ES-I3 (cell line): Measurements from ENCODE around the gene PARD3B.

Source experiments
- H3K36me3 ChIP-seq: 2 replicates; pipeline ENCODE4 v1.6.1; 2013; ENCODE audit warnings: mild to moderate bottlenecking, low read length, control low read depth, moderate library complexity; ENCODE audit not compliant: insufficient read depth
- H3K4me1 ChIP-seq: 2 replicates; pipeline ENCODE4 v1.6.1; 2013; ENCODE audit warnings: mild to moderate bottlenecking, control low read depth, low read length; ENCODE audit not compliant: insufficient read depth
- H3K9ac ChIP-seq: 2 replicates; pipeline ENCODE4 v1.6.1; 2013; ENCODE audit warnings: low read depth, mild to moderate bottlenecking, low read length, moderate library complexity
- H3K9me3 ChIP-seq: 2 replicates; pipeline ENCODE4 v1.6.1; 2013; ENCODE audit warnings: mild to moderate bottlenecking, low read length, moderate library complexity; ENCODE audit not compliant: control insufficient read depth, insufficient read depth

Gene PARD3B

GRCh38 chr2:204591225-204591624 is 46.0 kb downstream of the PARD3B start:
- H3K9ac ChIP-seq = no peak overlapping the region
- H3K36me3 ChIP-seq = no peaks in the 10 kb centered on the region
- no peaks in the 10 kb centered on the region for H3K9me3 ChIP-seq
- H3K4me1 ChIP-seq = no peaks in the 10 kb centered on the region

GRCh38 chr2:204604061-204604460 is 58.8 kb downstream of the PARD3B start:
- H3K36me3 ChIP-seq = no peaks in the 10 kb centered on the region
- no peaks in the 10 kb centered on the region for H3K9me3 ChIP-seq
- H3K4me1 ChIP-seq = no peaks in the 10 kb centered on the region; the same call in 1 of the 2 replicates
- H3K9ac ChIP-seq = no peak overlapping the region

- Histone ChIP-seq H3K9ac (no peak overlapping the region), H3K4me1 (no peaks in the 10 kb centered on the region), H3K36me3 (no peaks in the 10 kb centered on the region), H3K9me3 (no peaks in the 10 kb centered on the region)
Observed at GRCh38 chr2:204608237-204608939, 63.1 kb downstream of the PARD3B start.

GRCh38 chr2:204611017-204611631 is 65.8 kb downstream of the PARD3B start:
- Histone ChIP-seq H3K4me1 (no peaks in the 10 kb centered on the region), H3K9ac (no peak overlapping the region), H3K9me3 (peaks cover 6% of the 10 kb centered on the region), H3K36me3 (no peaks in the 10 kb centered on the region)

- peaks cover 6% of the 10 kb centered on the region for H3K9me3 ChIP-seq
- no peaks in the 10 kb centered on the region for H3K4me1 ChIP-seq
- no peaks in the 10 kb centered on the region; the same call in 1 of the 2 replicates for H3K36me3 ChIP-seq
- H3K9ac ChIP-seq = no peak overlapping the region
Observed at GRCh38 chr2:204611764-204612163, 66.5 kb downstream of the PARD3B start.

- no peaks in the 10 kb centered on the region for H3K4me1 ChIP-seq
- H3K36me3 ChIP-seq = no peaks in the 10 kb centered on the region; the same call in 1 of the 2 replicates
Observed at GRCh38 chr2:204613635-204614034, 68.4 kb downstream of the PARD3B start.

GRCh38 chr2:204615456-204615855 is 70.2 kb downstream of the PARD3B start:
- no peaks in the 10 kb centered on the region for H3K4me1 ChIP-seq
- H3K36me3 ChIP-seq = no peaks in the 10 kb centered on the region; the same call in 1 of the 2 replicates

More at GRCh38 chr2:204613635-204614034, 68.4 kb downstream of the PARD3B start:
- no peak overlapping the region for H3K9ac ChIP-seq
- peaks cover 6% of the 10 kb centered on the region for H3K9me3 ChIP-seq

GRCh38 chr2:204625135-204625534 is 79.9 kb downstream of the PARD3B start:
- Histone ChIP-seq H3K9ac (no peak overlapping the region), H3K36me3 (no peaks in the 10 kb centered on the region), H3K9me3 (no peaks in the 10 kb centered on the region), H3K4me1 (no peaks in the 10 kb centered on the region)

More at GRCh38 chr2:204615456-204615855, 70.2 kb downstream of the PARD3B start:
- H3K9ac ChIP-seq = no peak overlapping the region
- H3K9me3 ChIP-seq = peaks cover 6% of the 10 kb centered on the region

- H3K4me1 ChIP-seq = no peaks in the 10 kb centered on the region
- no peak overlapping the region for H3K9ac ChIP-seq
- no peaks in the 10 kb centered on the region for H3K9me3 ChIP-seq
- H3K36me3 ChIP-seq = no peaks in the 10 kb centered on the region
Observed at GRCh38 chr2:204628926-204629712, 83.8 kb downstream of the PARD3B start.

- Histone ChIP-seq H3K4me1 (no peaks in the 10 kb centered on the region), H3K9me3 (no peaks in the 10 kb centered on the region), H3K9ac (no peak overlapping the region), H3K36me3 (no peaks in the 10 kb centered on the region)
Observed at GRCh38 chr2:204632410-204632809, 87.1 kb downstream of the PARD3B start.

- Histone ChIP-seq H3K9ac (no peak overlapping the region), H3K9me3 (no peaks in the 10 kb centered on the region)
Observed at GRCh38 chr2:204634564-204634963, 89.3 kb downstream of the PARD3B start.

GRCh38 chr2:204635478-204635877 is 90.2 kb downstream of the PARD3B start:
- H3K9ac ChIP-seq = no peak overlapping the region
- H3K36me3 ChIP-seq = no peaks in the 10 kb centered on the region
- no peaks in the 10 kb centered on the region for H3K4me1 ChIP-seq
- no peaks in the 10 kb centered on the region for H3K9me3 ChIP-seq

More at GRCh38 chr2:204634564-204634963, 89.3 kb downstream of the PARD3B start:
- H3K36me3 ChIP-seq = no peaks in the 10 kb centered on the region
- no peaks in the 10 kb centered on the region for H3K4me1 ChIP-seq

- Histone ChIP-seq H3K9ac (no peak overlapping the region), H3K9me3 (no peaks in the 10 kb centered on the region), H3K4me1 (no peaks in the 10 kb centered on the region), H3K36me3 (no peaks in the 10 kb centered on the region)
Observed at GRCh38 chr2:204638471-204639194, 93.4 kb downstream of the PARD3B start.

- Histone ChIP-seq H3K9me3 (no peaks in the 10 kb centered on the region), H3K4me1 (no peaks in the 10 kb centered on the region), H3K9ac (no peak overlapping the region), H3K36me3 (no peaks in the 10 kb centered on the region)
Observed at GRCh38 chr2:204643326-204643725, 98.1 kb downstream of the PARD3B start.
